Left lung (tissue), 10 donors: Measurements from ENCODE around the gene KCNN4. TPM values are rescaled to one million over a fixed set of nuclear protein-coding genes. Genes with fewer than 3 reads are reported as not detected.

Experiments used
- ATAC-seq: fragments of 200-7000 bp; cut with Tn5 transposase; one replicate; pipeline ENCODE4 v1.9.1; 2020; ENCODE audit warnings: moderate library complexity
- DNase-seq, 4 donors: peaks; one replicate each; pipeline ENCODE4 v3.0.0-alpha.2; 2013 to 2020
- H3K27ac ChIP-seq, 2 donors: fragments of 200-600 bp; sonication (generic) in 1 of 2; one replicate each; pipeline versions ENCODE4 v1.5.0 to v1.8.0; 2020 to 2021
- H3K27me3 ChIP-seq, 2 donors: fragments of 200-600 bp; sonication (generic) in 1 of 2; one replicate each; pipeline versions ENCODE4 v1.5.0 to v1.8.0; 2020 to 2021
- H3K36me3 ChIP-seq, 2 donors: fragments of 200-600 bp; sonication (generic) in 1 of 2; one replicate each; pipeline versions ENCODE4 v1.5.0 to v1.8.0; 2020 to 2021
- H3K4me1 ChIP-seq, 2 donors: fragments of 200-600 bp; one replicate each; pipeline ENCODE4 v1.8.0; 2021
- H3K4me3 ChIP-seq, 2 donors: fragments of 200-600 bp; sonication (generic) in 1 of 2; one replicate each; pipeline versions ENCODE4 v1.5.0 to v1.8.0; 2020 to 2021; ENCODE audit warnings: mild to moderate bottlenecking in 1 of 2
- H3K9me3 ChIP-seq, 2 donors: fragments of 200-600 bp; sonication (generic) in 1 of 2; one replicate each; pipeline versions ENCODE4 v1.5.0 to v1.8.0; 2020 to 2021
- intact Hi-C, 2 donors: fragments of 100-400 bp; cut with DNase I; formaldehyde crosslinking; loops; one replicate each; pipeline versions ENCODE4 v1.11.2 to v1.14.2; 2022
- polyA plus RNA-seq, 6 donors: library from polyadenylated mRNA; unstranded; fragments of 120-200 nt; gene quantifications; one replicate each; pipeline ENCODE4 v1.2.1, GENCODE V29; 2013; ENCODE audit not compliant: insufficient read length in 6 of 6
- total RNA-seq, 2 donors: library from RNA; stranded (reverse); fragmentation: NEBNext Ultra II Directional; extraction: Animal tissue kit (Norgen Biotek cat#: 25700); gene quantifications; one replicate each; pipeline ENCODE4 v1.2.1, GENCODE V29; 2021
- TF ChIP-seq, protein P1 (sequence below), 2 donors: fragments of 200-600 bp; sonication (generic) in 1 of 2; IDR thresholded peaks; one replicate each; pipeline versions ENCODE4 v1.5.0 to v1.8.0; 2021; ENCODE audit warnings: antibody characterized with exemption in 2 of 2
- donor health status: DM: no; HTN: yes; CAD: no.
- donor health status: DM: no; HTN: no; CAD: no.

The KCNN4 gene
- total and polyA plus RNA-seq, 8 donors, result 0.67 to 21.5 (median 2.5) TPM

DNA sequence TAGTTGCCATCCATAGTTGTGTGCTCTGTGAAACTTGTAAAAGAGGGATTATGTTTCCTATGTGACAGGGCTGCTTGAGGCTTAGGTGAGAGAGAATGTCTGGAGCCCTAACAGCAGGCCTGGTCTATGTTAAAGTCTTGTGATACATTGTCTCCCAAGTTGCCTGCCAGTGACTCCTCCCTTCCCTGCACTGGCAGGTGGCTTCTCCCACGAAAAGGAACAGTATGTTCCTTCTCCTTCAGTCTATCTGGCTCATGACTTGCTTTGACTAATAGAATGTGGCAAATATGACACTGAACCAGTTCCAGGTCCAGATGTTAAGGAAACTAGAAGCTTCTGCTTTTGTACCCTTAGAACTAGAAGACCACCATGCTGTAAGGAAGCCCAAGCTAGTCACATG is 5.9 kb upstream of the KCNN4 start:
- no peaks in the 10 kb centered on the region for H3K9me3 ChIP-seq
- no peak overlapping the region for H3K4me3 ChIP-seq
- ATAC-seq (no peak), DNase-seq (no peak)
- TF ChIP-seq, protein P1, sequence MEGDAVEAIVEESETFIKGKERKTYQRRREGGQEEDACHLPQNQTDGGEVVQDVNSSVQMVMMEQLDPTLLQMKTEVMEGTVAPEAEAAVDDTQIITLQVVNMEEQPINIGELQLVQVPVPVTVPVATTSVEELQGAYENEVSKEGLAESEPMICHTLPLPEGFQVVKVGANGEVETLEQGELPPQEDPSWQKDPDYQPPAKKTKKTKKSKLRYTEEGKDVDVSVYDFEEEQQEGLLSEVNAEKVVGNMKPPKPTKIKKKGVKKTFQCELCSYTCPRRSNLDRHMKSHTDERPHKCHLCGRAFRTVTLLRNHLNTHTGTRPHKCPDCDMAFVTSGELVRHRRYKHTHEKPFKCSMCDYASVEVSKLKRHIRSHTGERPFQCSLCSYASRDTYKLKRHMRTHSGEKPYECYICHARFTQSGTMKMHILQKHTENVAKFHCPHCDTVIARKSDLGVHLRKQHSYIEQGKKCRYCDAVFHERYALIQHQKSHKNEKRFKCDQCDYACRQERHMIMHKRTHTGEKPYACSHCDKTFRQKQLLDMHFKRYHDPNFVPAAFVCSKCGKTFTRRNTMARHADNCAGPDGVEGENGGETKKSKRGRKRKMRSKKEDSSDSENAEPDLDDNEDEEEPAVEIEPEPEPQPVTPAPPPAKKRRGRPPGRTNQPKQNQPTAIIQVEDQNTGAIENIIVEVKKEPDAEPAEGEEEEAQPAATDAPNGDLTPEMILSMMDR (IDR thresholded peaks at IDR 0.05), result no peak
- peaks cover 0 to 25% of the 10 kb centered on the region in 2 donors for H3K4me1 ChIP-seq
- H3K36me3 ChIP-seq, result no peaks in the 10 kb centered on the region
- intact Hi-C loops, result no loop called here
- H3K27me3 ChIP-seq, result peaks cover 0 to 7% of the 10 kb centered on the region in 2 donors
- no peak overlapping the region for H3K27ac ChIP-seq

DNA sequence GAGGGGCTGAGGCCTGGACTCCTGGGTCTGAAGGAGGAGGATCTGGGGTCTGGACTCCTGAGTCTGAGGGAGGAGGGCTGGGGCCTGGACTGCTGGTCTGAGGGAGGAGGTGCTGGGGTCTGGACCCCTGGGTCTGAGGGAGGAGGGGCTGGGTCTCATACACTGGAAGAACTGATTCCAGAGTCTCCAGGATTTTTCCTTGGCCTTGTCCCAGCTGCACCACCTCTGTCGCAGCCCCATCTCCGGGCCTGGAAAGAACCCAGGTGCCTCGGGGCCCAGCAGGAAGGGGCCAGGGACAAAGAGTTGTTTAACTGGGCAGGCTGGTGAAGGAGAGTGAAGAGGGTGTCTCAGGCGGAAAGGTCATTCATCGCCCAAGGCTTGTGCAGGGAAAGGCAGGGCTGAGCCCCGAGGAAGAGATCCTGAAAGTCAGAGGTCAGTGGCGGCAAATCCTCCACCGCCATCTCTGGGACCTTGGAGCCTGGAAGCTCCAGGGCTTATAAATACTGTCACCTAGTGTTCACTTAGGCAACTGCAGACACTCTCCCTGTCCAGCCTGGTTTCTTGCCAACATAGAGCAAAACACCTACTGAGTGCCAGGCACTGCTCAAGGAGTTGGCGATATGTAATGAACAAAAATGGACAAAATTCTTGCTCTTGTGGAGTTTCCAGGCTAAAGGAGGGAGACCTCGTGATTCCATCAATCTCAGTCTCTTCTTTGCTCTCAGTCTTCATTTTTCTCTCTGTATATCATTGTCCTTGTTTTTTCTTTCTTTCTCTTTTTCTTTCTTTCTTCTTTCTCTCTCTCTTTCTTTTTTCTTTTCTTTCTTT is 4.4 kb upstream of the KCNN4 start:
- Histone ChIP-seq H3K27me3 (peaks cover 0 to 16% of the 10 kb centered on the region in 2 donors), H3K4me1 (peaks cover 0 to 25% of the 10 kb centered on the region in 2 donors), H3K36me3 (no peaks in the 10 kb centered on the region), H3K9me3 (no peaks in the 10 kb centered on the region), H3K4me3 (no peak overlapping the region), H3K27ac (peak overlapping the region in 1 of 2 donors; percentile 33)
- peak; percentile 39 to 70 (median 62) for DNase-seq
- TF ChIP-seq, protein P1 (IDR thresholded peaks at IDR 0.05), result peak; percentile 95 to 99
- intact Hi-C loops, result loop anchor here in 1 of 2 donors (5.0 kb wide), 1 partner anchor 38 kb away; no protein-coding TSS in a partner anchor
- ATAC-seq, result peak; percentile 90

DNA sequence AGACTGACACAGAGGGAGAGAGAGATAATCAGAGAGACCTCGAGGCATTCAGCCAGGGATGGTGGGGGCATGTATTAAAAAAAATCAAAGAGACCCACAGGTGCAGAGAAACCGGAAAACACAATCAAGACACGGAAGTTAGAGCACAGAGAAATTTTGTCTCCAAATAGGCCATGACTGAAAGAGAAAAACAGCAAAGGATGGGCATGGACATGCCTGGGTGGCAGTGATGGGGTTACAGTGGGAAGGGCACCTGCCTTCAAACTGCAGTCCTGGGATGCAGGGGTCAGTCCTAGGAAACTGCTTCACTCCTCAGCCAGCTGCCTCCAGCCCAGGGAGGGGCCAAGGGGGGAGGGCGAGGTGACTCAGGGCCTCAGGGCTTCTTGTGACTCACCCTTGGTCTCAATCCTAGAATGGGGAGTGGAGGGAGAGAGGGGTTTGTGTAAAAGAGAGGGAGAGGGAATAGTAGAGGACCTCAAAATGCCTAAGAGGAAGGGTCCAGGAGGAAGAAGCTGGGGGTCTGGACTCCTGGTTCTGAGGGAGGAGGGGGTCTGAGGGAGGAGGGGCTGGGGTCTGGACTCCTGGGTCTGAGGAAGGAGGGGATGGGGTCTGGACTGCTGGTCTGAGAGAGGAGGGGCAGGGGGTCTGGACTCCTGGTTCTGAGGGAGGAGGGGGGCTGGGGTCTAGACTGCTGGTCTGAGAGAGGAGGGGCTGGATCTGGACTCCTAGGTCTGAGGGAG is 3.6 kb upstream of the KCNN4 start:
- ATAC-seq (peak; percentile 79), DNase-seq (peak in 2 of 4 donors; percentile 75 to 89)
- Histone ChIP-seq H3K27me3 (peaks cover 0 to 16% of the 10 kb centered on the region in 2 donors), H3K36me3 (no peaks in the 10 kb centered on the region), H3K4me1 (peaks cover 0 to 31% of the 10 kb centered on the region in 2 donors), H3K4me3 (no peak overlapping the region), H3K27ac (no peak overlapping the region), H3K9me3 (no peaks in the 10 kb centered on the region)
- TF ChIP-seq, protein P1 (IDR thresholded peaks at IDR 0.05), result no peak
- intact Hi-C loops, result loop anchor here in 1 of 2 donors (5.0 kb wide), 1 partner anchor 37 kb away; no protein-coding TSS in a partner anchor

DNA sequence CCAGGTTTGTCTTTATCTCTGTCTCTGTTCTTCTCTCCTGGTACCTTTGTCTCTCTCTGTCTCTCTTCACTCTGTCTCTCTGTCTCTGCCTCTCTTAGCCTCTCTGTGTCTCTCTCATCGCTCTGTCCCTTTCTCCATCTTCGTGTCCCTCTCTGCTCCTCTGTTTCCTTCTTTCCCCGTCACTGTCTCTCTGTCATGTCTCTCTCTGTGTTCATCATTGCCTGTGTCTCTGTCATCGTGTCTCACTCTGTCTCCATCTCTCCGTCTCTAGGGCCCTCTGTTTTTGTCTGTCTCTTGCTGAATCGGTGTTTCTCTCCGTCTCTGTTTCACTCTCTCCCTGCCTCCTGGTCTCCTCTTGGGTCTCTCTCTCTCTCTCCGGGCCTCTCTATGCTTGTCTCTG is 2.9 kb upstream of the KCNN4 start:
- intact Hi-C loops, result loop anchor here in 1 of 2 donors (5.0 kb wide), 1 partner anchor 36 kb away; no protein-coding TSS in a partner anchor
- Histone ChIP-seq H3K9me3 (no peaks in the 10 kb centered on the region), H3K4me3 (no peak overlapping the region), H3K27me3 (peaks cover 0 to 16% of the 10 kb centered on the region in 2 donors), H3K4me1 (peaks cover 0 to 39% of the 10 kb centered on the region in 2 donors), H3K27ac (no peak overlapping the region), H3K36me3 (no peaks in the 10 kb centered on the region)
- ATAC-seq, result no peak
- TF ChIP-seq, protein P1 (IDR thresholded peaks at IDR 0.05), result no peak
- DNase-seq, result no peak
